Fibroblast of lung (primary cell): ENCODE data around the gene GRIK2. TPM values are rescaled to one million over a fixed set of nuclear protein-coding genes. Genes with fewer than 3 reads are reported as not detected.
A peak's percentile ranks its signal among the peaks of the same experiment; 100 is the strongest.

Source experiments
- DNase-seq, 2 donors: peaks; one replicate each; pipeline versions ENCODE4 v3.0.0 to v3.0.0-alpha.2; 2010; ENCODE audit warnings: low read depth in 2 of 2
- H2AFZ ChIP-seq: 2 replicates; pipeline ENCODE4 v1.5.1; 2012; ENCODE audit warnings: low read length, control low read depth, inconsistent platforms
- H3K27ac ChIP-seq: 2 replicates; pipeline ENCODE4 v1.5.1; 2011; ENCODE audit warnings: low read length, control low read depth; ENCODE audit not compliant: insufficient read depth
- H3K27me3 ChIP-seq: 2 replicates; pipeline ENCODE4 v1.5.1; 2011; ENCODE audit warnings: mild to moderate bottlenecking, low read length; ENCODE audit not compliant: control insufficient read depth, insufficient read depth
- H3K36me3 ChIP-seq: 2 replicates; pipeline ENCODE4 v1.5.1; 2011; ENCODE audit warnings: low read length; ENCODE audit not compliant: control insufficient read depth, insufficient read depth
- H3K4me1 ChIP-seq: 2 replicates; pipeline ENCODE4 v1.5.1; 2011; ENCODE audit warnings: low read length; ENCODE audit not compliant: control insufficient read depth, insufficient read depth; ENCODE audit errors: extremely low read depth
- H3K4me2 ChIP-seq: 2 replicates; pipeline ENCODE4 v1.5.1; 2011; ENCODE audit warnings: low read length, control low read depth; ENCODE audit not compliant: insufficient read depth; ENCODE audit errors: extremely low read depth
- H3K4me3 ChIP-seq, 4 experiments: fragments of 200-600 bp in 1 of 4; sonication (generic) in 1 of 4; replicated peaks in 1 of 4; 2 replicates each; pipeline ENCODE4 v1.5.1; 2011 to 2016; ENCODE audit warnings: low read length in 4 of 4, low read depth in 3 of 4, mild to moderate bottlenecking in 3 of 4, control low read depth in 2 of 4, inconsistent platforms in 1 of 4, mixed read lengths in 1 of 4; ENCODE audit not compliant: insufficient read depth in 1 of 4; ENCODE audit errors: control extremely low read depth in 1 of 4
- H3K79me2 ChIP-seq: 2 replicates; pipeline ENCODE4 v1.5.1; 2012; ENCODE audit warnings: mild to moderate bottlenecking, low read length, inconsistent platforms; ENCODE audit not compliant: control insufficient read depth, insufficient read depth
- H3K9ac ChIP-seq: 2 replicates; pipeline ENCODE4 v1.5.1; 2011; ENCODE audit warnings: mild to moderate bottlenecking, low read length, control low read depth; ENCODE audit not compliant: insufficient read depth
- H3K9me3 ChIP-seq: 2 replicates; pipeline ENCODE4 v1.5.1; 2012; ENCODE audit warnings: low read depth, low read length; ENCODE audit not compliant: control insufficient read depth, insufficient read depth
- H4K20me1 ChIP-seq: 2 replicates; pipeline ENCODE4 v1.5.1; 2011; ENCODE audit warnings: low read length; ENCODE audit not compliant: control insufficient read depth, insufficient read depth; ENCODE audit errors: extremely low read depth
- EZH2 ChIP-seq: IDR thresholded peaks from 2 replicates; pipeline ENCODE4 v1.5.1; 2012; ENCODE audit warnings: low read length, control low read depth, mild to moderate bottlenecking; ENCODE audit errors: missing control alignments
- polyA plus RNA-seq, 2 donors: library from polyadenylated mRNA; depleted of rRNA in 1 of 2; stranded (reverse) in 1 of 2; unstranded in 1 of 2; fragments of >200 nt; gene quantifications; 2 replicates each; pipeline ENCODE4 v1.2.1, GENCODE V29; 2011 to 2012; ENCODE audit warnings: missing spikeins in 1 of 2
- total RNA-seq: library from RNA; depleted of rRNA; stranded (reverse); fragments of >200 nt; gene quantifications from 2 replicates; pipeline ENCODE4 v1.2.1, GENCODE V29; 2014
- TF ChIP-seq, protein P1 (sequence below), 2 donors: IDR thresholded peaks in 1 of 2; conservative IDR thresholded peaks in 1 of 2; 1 replicate in 1 of 2; 2 replicates in 1 of 2; pipeline ENCODE4 v1.5.1; 2011 to 2012; ENCODE audit warnings: low read length in 2 of 2, control low read depth in 1 of 2, inconsistent platforms in 1 of 2, low read depth in 1 of 2, mild to moderate bottlenecking in 1 of 2

The GRIK2 gene
- total and polyA plus RNA-seq, 2 donors (not counting 1 experiment from before 2014, with no cell fraction given): 0.33 to 0.40 TPM

GRCh38 chr6:101940391-101940790, 546.9 kb downstream of the GRIK2 start:
- Histone ChIP-seq H3K4me1 (no peaks in the 10 kb centered on the region), H4K20me1 (no peaks in the 10 kb centered on the region), H2AFZ (no peak overlapping the region), H3K9ac (no peak overlapping the region), H3K27me3 (no peaks in the 10 kb centered on the region), H3K4me2 (no peak overlapping the region), H3K27ac (no peak overlapping the region), H3K9me3 (no peaks in the 10 kb centered on the region), H3K79me2 (no peaks in the 10 kb centered on the region), H3K36me3 (no peaks in the 10 kb centered on the region), H3K4me3 (no peak overlapping the region)
- no peak for DNase-seq
- TF ChIP-seq, protein P1, sequence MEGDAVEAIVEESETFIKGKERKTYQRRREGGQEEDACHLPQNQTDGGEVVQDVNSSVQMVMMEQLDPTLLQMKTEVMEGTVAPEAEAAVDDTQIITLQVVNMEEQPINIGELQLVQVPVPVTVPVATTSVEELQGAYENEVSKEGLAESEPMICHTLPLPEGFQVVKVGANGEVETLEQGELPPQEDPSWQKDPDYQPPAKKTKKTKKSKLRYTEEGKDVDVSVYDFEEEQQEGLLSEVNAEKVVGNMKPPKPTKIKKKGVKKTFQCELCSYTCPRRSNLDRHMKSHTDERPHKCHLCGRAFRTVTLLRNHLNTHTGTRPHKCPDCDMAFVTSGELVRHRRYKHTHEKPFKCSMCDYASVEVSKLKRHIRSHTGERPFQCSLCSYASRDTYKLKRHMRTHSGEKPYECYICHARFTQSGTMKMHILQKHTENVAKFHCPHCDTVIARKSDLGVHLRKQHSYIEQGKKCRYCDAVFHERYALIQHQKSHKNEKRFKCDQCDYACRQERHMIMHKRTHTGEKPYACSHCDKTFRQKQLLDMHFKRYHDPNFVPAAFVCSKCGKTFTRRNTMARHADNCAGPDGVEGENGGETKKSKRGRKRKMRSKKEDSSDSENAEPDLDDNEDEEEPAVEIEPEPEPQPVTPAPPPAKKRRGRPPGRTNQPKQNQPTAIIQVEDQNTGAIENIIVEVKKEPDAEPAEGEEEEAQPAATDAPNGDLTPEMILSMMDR (conservative IDR thresholded peaks at IDR 0.05 in 1 of 2, IDR thresholded peaks at IDR 0.05 in 1 of 2; ENCODE audit: low read depth in 1 of 2, low read length in 2 of 2): no peak
- no peak for TF ChIP-seq EZH2

DNA sequence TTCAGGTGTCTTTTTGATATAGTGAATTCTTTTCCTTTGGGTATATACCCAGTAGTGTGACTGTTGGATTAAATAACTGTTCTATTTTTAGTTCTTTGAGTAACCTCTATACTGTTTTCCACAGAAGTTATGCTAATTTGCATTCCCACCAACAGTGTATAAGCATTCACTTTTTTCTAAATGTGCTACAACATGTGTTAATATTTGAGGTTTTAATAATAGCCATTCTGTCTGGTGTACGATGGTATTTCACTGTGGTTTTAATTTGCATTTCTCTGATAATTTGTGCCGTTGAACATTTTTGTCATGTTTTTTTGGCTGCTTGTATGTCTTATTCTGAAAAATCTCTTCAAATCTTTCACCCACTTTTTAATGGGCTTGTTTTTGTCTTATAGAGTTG, 563.5 kb downstream of the GRIK2 start:
- peak in 1 of 2 donors; percentile 58 for DNase-seq
- no peak overlapping the region for H3K9ac ChIP-seq
- H3K27me3 ChIP-seq: no peaks in the 10 kb centered on the region
- no peak overlapping the region for H2AFZ ChIP-seq
- no peaks in the 10 kb centered on the region for H4K20me1 ChIP-seq
- H3K36me3 ChIP-seq: no peaks in the 10 kb centered on the region
- no peaks in the 10 kb centered on the region for H3K9me3 ChIP-seq
- H3K27ac ChIP-seq: no peak overlapping the region
- no peaks in the 10 kb centered on the region for H3K79me2 ChIP-seq
- TF ChIP-seq, protein P1 (conservative IDR thresholded peaks at IDR 0.05 in 1 of 2, IDR thresholded peaks at IDR 0.05 in 1 of 2; ENCODE audit: low read depth in 1 of 2, low read length in 2 of 2): no peak
- no peak for TF ChIP-seq EZH2
- H3K4me3 ChIP-seq: no peak overlapping the region
- H3K4me1 ChIP-seq: no peaks in the 10 kb centered on the region
- H3K4me2 ChIP-seq: no peak overlapping the region

GRCh38 chr6:101961357-101961756, 567.8 kb downstream of the GRIK2 start:
- Histone ChIP-seq H3K36me3 (no peaks in the 10 kb centered on the region), H3K4me2 (no peak overlapping the region), H3K27me3 (no peaks in the 10 kb centered on the region), H3K9ac (no peak overlapping the region), H2AFZ (no peak overlapping the region), H3K27ac (no peak overlapping the region), H3K9me3 (no peaks in the 10 kb centered on the region), H3K79me2 (no peaks in the 10 kb centered on the region), H3K4me3 (no peak overlapping the region), H3K4me1 (no peaks in the 10 kb centered on the region), H4K20me1 (no peaks in the 10 kb centered on the region)
- no peak for TF ChIP-seq EZH2
- TF ChIP-seq, protein P1 (conservative IDR thresholded peaks at IDR 0.05 in 1 of 2, IDR thresholded peaks at IDR 0.05 in 1 of 2; ENCODE audit: low read depth in 1 of 2, low read length in 2 of 2): no peak
- no peak for DNase-seq
